HG03521 (cell line): ENCODE measurements around the gene EEF1AKMT1.
A peak's percentile ranks its signal among the peaks of the same experiment; 100 is the strongest.

ENCODE experiments used
- ATAC-seq: cut with Tn5 transposase; IDR thresholded peaks from one replicate; pipeline ENCODE4 v1.9.1; 2021; ENCODE audit warnings: mild to moderate bottlenecking, moderate library complexity; ENCODE audit not compliant: unreplicated experiment

Gene EEF1AKMT1

GRCh38 chr13:20773194-20774080 is at the start of gene EEF1AKMT1:
Gene EEF1AKMT1 (minus strand): TSS chr13:20773961. CDS start chr13:20757598, 16,363 bp downstream.
- ATAC-seq = peak; percentile 92

- ATAC-seq = no peak
Observed at GRCh38 chr13:20823071-20823470, 49.3 kb upstream of the EEF1AKMT1 start.

- no peak for ATAC-seq
Observed at GRCh38 chr13:20822406-20822805, 48.6 kb upstream of the EEF1AKMT1 start.

GRCh38 chr13:20819715-20820114 is 46.0 kb upstream of the EEF1AKMT1 start:
- ATAC-seq = no peak

- ATAC-seq = no peak
Observed at GRCh38 chr13:20815464-20815863, 41.7 kb upstream of the EEF1AKMT1 start.

- ATAC-seq = no peak
Observed at GRCh38 chr13:20814224-20814910, 40.6 kb upstream of the EEF1AKMT1 start.

GRCh38 chr13:20812890-20813289 is 39.1 kb upstream of the EEF1AKMT1 start:
- ATAC-seq = no peak

- ATAC-seq = no peak
Observed at GRCh38 chr13:20810808-20811207, 37.0 kb upstream of the EEF1AKMT1 start.

- no peak for ATAC-seq
Observed at GRCh38 chr13:20808874-20809273, 35.1 kb upstream of the EEF1AKMT1 start.

- no peak for ATAC-seq
Observed at GRCh38 chr13:20803180-20803965, 29.6 kb upstream of the EEF1AKMT1 start.

- ATAC-seq = no peak
Observed at GRCh38 chr13:20801707-20802106, 27.9 kb upstream of the EEF1AKMT1 start.

GRCh38 chr13:20799726-20800416 is 26.1 kb upstream of the EEF1AKMT1 start:
- ATAC-seq = no peak

GRCh38 chr13:20798027-20798426 is 24.3 kb upstream of the EEF1AKMT1 start:
- no peak for ATAC-seq

- no peak for ATAC-seq
Observed at GRCh38 chr13:20796791-20797508, 23.2 kb upstream of the EEF1AKMT1 start.

GRCh38 chr13:20789665-20790064 is 15.9 kb upstream of the EEF1AKMT1 start:
- no peak for ATAC-seq

GRCh38 chr13:20788312-20788711 is 14.6 kb upstream of the EEF1AKMT1 start:
- no peak for ATAC-seq

GRCh38 chr13:20787180-20787579 is 13.4 kb upstream of the EEF1AKMT1 start:
- no peak for ATAC-seq

- ATAC-seq = peak; percentile 56
Observed at GRCh38 chr13:20782116-20782708, 8.5 kb upstream of the EEF1AKMT1 start.

- no peak for ATAC-seq
Observed at GRCh38 chr13:20780317-20780716, 6.6 kb upstream of the EEF1AKMT1 start.

GRCh38 chr13:20779405-20779804 is 5.6 kb upstream of the EEF1AKMT1 start:
- no peak for ATAC-seq
